OCI-LY3 (cell line): ENCODE data around the gene SNPH.
A peak's percentile ranks its signal among the peaks of the same experiment; 100 is the strongest.

Experiments used
- H2AFZ ChIP-seq: fragments of 200-600, 300-600 bp; shearing (Covaris generic); 2 replicates; pipeline ENCODE4 v1.6.0; 2014; ENCODE audit warnings: antibody characterized with exemption, low read depth, low read length
- H3K27ac ChIP-seq: fragments of 200-600, 300-600 bp; sonication (generic); 2 replicates; pipeline ENCODE4 v1.5.1; 2014; ENCODE audit warnings: mild to moderate bottlenecking, low read length, moderate library complexity, mixed read lengths
- H3K27me3 ChIP-seq: fragments of 200-600, 300-600 bp; sonication (generic); 2 replicates; pipeline ENCODE4 v1.6.1; 2014; ENCODE audit warnings: low read depth, low read length, mixed read lengths
- H3K36me3 ChIP-seq: fragments of 200-600, 300-600 bp; sonication (generic); replicated peaks from 2 replicates; pipeline ENCODE3; 2014; ENCODE audit warnings: low read depth, low read length, mixed read lengths
- H3K4me1 ChIP-seq: fragments of 300-600, 200-600 bp; sonication (generic); 2 replicates; pipeline ENCODE4 v1.6.1; 2014; ENCODE audit warnings: low read length, mixed read lengths
- H3K4me2 ChIP-seq: fragments of 200-600, 300-600 bp; sonication (generic); 2 replicates; pipeline ENCODE4 v1.6.1; 2014; ENCODE audit warnings: low read length, mixed read lengths
- H3K4me3 ChIP-seq: fragments of 300-600, 200-600 bp; sonication (generic); 2 replicates; pipeline ENCODE4 v1.5.1; 2014; ENCODE audit warnings: antibody characterized with exemption, mild to moderate bottlenecking, low read length, moderate library complexity
- H3K79me2 ChIP-seq: fragments of 300-600, 200-600 bp; shearing (Covaris generic); 2 replicates; pipeline ENCODE4 v1.6.1; 2014; ENCODE audit warnings: mild to moderate bottlenecking, low read length, mixed read lengths
- H3K9ac ChIP-seq: fragments of 300-600, 200-600 bp; shearing (Covaris generic); 2 replicates; pipeline ENCODE4 v1.6.0; 2014; ENCODE audit warnings: mild to moderate bottlenecking, low read length, moderate library complexity
- H3K9me3 ChIP-seq: fragments of 200-600, 300-600 bp; shearing (Covaris generic); 2 replicates; pipeline ENCODE4 v1.6.1; 2014; ENCODE audit warnings: low read length, mixed read lengths; ENCODE audit not compliant: insufficient read depth
- H4K20me1 ChIP-seq: fragments of 200-600, 300-600 bp; sonication (generic); 2 replicates; pipeline ENCODE4 v1.6.1; 2016; ENCODE audit warnings: low read length, mixed read lengths; ENCODE audit not compliant: insufficient read depth
- CTCF ChIP-seq: fragments of 200-600, 300-600 bp; sonication (generic); IDR thresholded peaks from 2 replicates; pipeline ENCODE4 v1.5.1; 2014; ENCODE audit warnings: antibody characterized with exemption, low read length, low read depth
- EZH2phosphoT487 ChIP-seq: fragments of 200-600 bp; shearing (Covaris generic); IDR thresholded peaks from 2 replicates; pipeline ENCODE4 v1.6.1; 2018; ENCODE audit warnings: antibody characterized with exemption, mixed run types, low read depth

Gene SNPH

GRCh38 chr20:1312308-1312707 is 46.2 kb downstream of the SNPH start:
- H3K9me3 ChIP-seq = no peaks in the 10 kb centered on the region
- H3K4me2 ChIP-seq = no peak overlapping the region
- TF ChIP-seq EZH2phosphoT487 (no peak), CTCF (no peak)
- no peaks in the 10 kb centered on the region for H4K20me1 ChIP-seq
- H3K4me3 ChIP-seq = no peak overlapping the region
- no peak overlapping the region for H3K27ac ChIP-seq
- H3K27me3 ChIP-seq = 0 out of 2 replicates have a peak, but pooled peaks cover 5% of the 10 kb centered on the region
- H3K9ac ChIP-seq = no peak overlapping the region
- H2AFZ ChIP-seq = no peak overlapping the region
- H3K36me3 ChIP-seq = no peaks in the 10 kb centered on the region
- H3K79me2 ChIP-seq = no peaks in the 10 kb centered on the region
- H3K4me1 ChIP-seq = no peaks in the 10 kb centered on the region; the same call in 1 of the 2 replicates

DNA sequence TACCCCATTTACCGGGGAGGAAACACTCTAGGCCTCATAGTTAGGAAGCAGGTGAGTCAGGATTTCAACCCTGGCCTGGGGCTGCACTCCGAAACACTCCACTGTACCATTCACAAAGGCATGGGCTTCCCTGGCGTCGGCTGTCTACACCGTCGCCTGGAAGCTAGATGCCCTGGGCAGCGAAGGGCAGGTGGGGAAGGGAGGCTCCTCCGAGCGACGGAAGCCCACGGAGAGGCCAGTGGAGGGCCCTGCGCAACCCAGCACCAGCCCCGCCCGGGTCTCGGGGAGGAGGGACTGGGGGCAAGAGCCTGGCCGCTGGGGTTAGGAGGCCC is 46.8 kb downstream of the SNPH start:
- TF ChIP-seq CTCF (no peak), EZH2phosphoT487 (no peak)
- Histone ChIP-seq H3K9me3 (no peaks in the 10 kb centered on the region), H3K27ac (no peak overlapping the region), H3K4me1 (peaks cover 6% of the 10 kb centered on the region), H3K79me2 (no peaks in the 10 kb centered on the region), H3K27me3 (0 out of 2 replicates have a peak, but pooled peaks cover 5% of the 10 kb centered on the region), H2AFZ (no peak overlapping the region), H3K9ac (no peak overlapping the region), H4K20me1 (no peaks in the 10 kb centered on the region), H3K4me3 (no peak overlapping the region), H3K36me3 (no peaks in the 10 kb centered on the region), H3K4me2 (no peak overlapping the region)

- no peaks in the 10 kb centered on the region for H3K36me3 ChIP-seq
- peak; percentile 97 for TF ChIP-seq CTCF
- TF ChIP-seq EZH2phosphoT487 = no peak
- H3K79me2 ChIP-seq = no peaks in the 10 kb centered on the region
- H3K9ac ChIP-seq = no peak overlapping the region
- no peaks in the 10 kb centered on the region for H4K20me1 ChIP-seq
- H3K4me2 ChIP-seq = peak overlapping the region; percentile 40
- H2AFZ ChIP-seq = peak overlapping the region; percentile 7; the same call in 1 of the 2 replicates
- no peaks in the 10 kb centered on the region for H3K9me3 ChIP-seq
- H3K27ac ChIP-seq = no peak overlapping the region
- peaks cover 9% of the 10 kb centered on the region for H3K4me1 ChIP-seq
- 0 out of 2 replicates have a peak, but pooled peaks cover 5% of the 10 kb centered on the region for H3K27me3 ChIP-seq
- no peak overlapping the region for H3K4me3 ChIP-seq
Measured at GRCh38 chr20:1313236-1313964, 47.3 kb downstream of the SNPH start.

DNA sequence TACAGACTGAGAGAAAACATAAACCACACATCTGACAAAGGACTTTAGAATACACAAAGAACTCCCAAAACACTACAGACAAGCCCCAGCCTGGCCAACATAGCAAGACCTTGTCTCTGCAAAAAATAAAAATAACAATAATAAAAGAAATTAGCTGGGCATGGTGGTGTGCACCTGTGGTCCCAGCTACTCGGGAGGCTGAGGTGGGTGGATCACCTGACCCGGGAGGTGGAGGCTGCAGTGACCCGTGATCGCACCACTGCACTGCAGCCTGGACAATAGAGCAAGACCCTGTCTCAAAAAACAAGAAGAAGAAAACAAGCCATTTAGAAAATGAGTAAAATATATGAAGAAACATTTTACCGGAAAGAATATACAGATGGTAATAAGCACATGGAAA is 49.7 kb downstream of the SNPH start:
- H3K27ac ChIP-seq = no peak overlapping the region

More for the DNA sequence above, 49.7 kb downstream of the SNPH start:
- H2AFZ ChIP-seq = no peak overlapping the region
- no peaks in the 10 kb centered on the region for H3K9me3 ChIP-seq
- no peaks in the 10 kb centered on the region for H4K20me1 ChIP-seq
- H3K4me2 ChIP-seq = no peak overlapping the region
- H3K36me3 ChIP-seq = no peaks in the 10 kb centered on the region
- H3K4me3 ChIP-seq = no peak overlapping the region
- H3K79me2 ChIP-seq = no peaks in the 10 kb centered on the region
- H3K9ac ChIP-seq = no peak overlapping the region
- peaks cover 9% of the 10 kb centered on the region for H3K4me1 ChIP-seq
- TF ChIP-seq EZH2phosphoT487 = no peak
- TF ChIP-seq CTCF = no peak
- H3K27me3 ChIP-seq = 0 out of 2 replicates have a peak, but pooled peaks cover 5% of the 10 kb centered on the region
